22Rv1 (cell line): ENCODE data around the gene DLL1.

Experiments used
- H3K27ac ChIP-seq: fragments of 450-650 bp; 2 replicates; pipeline ENCODE4 v1.5.1; 2017
- ZFX ChIP-seq: fragments of 450-650 bp; IDR thresholded peaks from 2 replicates; pipeline ENCODE4 v1.6.1; 2017; ENCODE audit warnings: antibody characterized with exemption, borderline replicate concordance
- TF ChIP-seq, protein P1 (sequence below): fragments of 450-650 bp; IDR thresholded peaks from 2 replicates; pipeline ENCODE4 v1.5.1; 2017; ENCODE audit warnings: mild to moderate bottlenecking

DLL1 gene

DNA sequence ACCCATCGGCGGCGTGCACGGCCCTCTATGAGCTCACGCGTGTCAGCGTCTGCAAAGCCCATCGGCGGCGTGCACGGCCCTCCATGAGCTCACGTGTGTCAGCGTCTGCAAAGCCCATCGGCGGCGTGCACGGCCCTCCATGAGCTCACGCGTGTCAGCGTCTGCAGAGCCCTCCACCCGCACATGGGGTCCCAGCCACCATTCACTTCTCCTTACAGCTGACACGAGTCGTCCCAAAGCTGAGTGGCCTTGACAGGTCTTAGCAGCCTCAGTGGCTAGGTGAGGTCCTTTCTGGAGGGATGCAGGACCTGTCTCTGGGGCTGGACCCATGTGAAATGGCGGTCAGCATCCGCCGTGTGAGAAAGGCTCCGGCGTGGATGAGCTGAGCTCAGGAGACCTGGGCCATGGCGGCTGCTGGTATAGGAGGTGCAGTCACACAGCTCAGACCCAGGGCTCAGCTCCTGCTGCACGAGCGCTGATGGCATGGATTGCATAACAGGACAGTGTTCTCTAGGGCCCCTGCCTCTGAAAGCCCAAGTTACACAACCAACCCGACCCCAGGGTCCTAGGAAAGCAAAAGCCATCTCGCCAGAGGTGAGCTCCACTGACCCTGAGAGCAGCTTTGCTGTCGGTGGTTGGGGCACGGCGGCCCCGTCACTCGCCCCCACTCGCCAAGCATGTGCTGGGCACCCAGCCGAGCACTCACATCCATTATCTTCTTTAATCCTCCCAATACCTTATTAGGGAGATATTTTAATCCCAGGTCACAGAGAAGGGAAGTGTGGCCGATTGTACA is 38.9 kb downstream of the DLL1 start:
- H3K27ac ChIP-seq = no peak overlapping the region
- TF ChIP-seq, protein P1, sequence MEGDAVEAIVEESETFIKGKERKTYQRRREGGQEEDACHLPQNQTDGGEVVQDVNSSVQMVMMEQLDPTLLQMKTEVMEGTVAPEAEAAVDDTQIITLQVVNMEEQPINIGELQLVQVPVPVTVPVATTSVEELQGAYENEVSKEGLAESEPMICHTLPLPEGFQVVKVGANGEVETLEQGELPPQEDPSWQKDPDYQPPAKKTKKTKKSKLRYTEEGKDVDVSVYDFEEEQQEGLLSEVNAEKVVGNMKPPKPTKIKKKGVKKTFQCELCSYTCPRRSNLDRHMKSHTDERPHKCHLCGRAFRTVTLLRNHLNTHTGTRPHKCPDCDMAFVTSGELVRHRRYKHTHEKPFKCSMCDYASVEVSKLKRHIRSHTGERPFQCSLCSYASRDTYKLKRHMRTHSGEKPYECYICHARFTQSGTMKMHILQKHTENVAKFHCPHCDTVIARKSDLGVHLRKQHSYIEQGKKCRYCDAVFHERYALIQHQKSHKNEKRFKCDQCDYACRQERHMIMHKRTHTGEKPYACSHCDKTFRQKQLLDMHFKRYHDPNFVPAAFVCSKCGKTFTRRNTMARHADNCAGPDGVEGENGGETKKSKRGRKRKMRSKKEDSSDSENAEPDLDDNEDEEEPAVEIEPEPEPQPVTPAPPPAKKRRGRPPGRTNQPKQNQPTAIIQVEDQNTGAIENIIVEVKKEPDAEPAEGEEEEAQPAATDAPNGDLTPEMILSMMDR = no peak
- TF ChIP-seq ZFX = no peak

DNA sequence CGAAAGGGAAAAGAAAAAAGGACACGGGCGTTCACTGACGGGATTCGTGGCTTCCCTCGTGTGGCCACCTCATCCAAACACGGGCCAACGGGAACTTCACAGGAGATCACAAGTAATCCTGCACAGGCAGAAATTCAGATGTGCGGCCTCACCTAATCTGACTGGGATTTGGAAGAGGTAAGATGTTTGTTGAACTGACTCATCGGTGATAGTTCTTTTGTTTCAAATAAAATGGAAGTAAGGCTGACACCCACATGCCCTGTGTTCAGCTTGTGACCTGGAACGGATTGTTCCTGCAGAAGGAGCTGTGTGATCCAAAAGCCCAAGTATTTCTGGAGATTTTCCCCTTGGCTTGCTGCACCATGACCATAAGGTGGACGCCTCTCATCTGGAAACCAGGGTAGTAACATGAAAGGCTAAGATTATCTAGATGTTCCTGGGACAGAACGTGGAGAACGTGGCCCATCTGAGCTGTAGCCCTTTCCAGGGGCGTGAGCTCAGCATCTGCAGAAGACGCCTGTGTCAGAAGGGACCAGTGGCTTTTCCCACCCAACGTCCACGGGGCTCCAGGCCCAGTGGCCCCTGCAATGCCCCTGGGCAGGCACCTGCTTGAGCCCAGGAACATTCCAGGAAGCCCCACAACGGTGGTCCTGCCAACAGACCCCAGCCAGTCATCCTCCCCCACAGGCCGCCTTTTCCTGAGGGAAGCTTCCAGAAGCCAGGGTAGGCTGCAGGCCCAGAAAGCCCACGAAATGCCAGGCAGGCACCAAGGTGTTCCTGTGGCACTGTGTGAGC is 39.7 kb downstream of the DLL1 start:
- TF ChIP-seq ZFX = no peak
- TF ChIP-seq, protein P1 = no peak
- H3K27ac ChIP-seq = no peak overlapping the region

- H3K27ac ChIP-seq = no peak overlapping the region
- no peak for TF ChIP-seq ZFX
Measured at GRCh38 chr6:170250455-170250854, 40.4 kb downstream of the DLL1 start.

GRCh38 chr6:170249817-170250216 is 41.1 kb downstream of the DLL1 start:
- TF ChIP-seq ZFX = no peak
- TF ChIP-seq, protein P1 = no peak
- no peak overlapping the region for H3K27ac ChIP-seq

GRCh38 chr6:170248861-170249600 is 41.8 kb downstream of the DLL1 start:
- TF ChIP-seq, protein P1 = no peak
- no peak overlapping the region for H3K27ac ChIP-seq

- TF ChIP-seq, protein P1 = no peak
- no peak for TF ChIP-seq ZFX
Measured at GRCh38 chr6:170248111-170248805, 42.6 kb downstream of the DLL1 start.

GRCh38 chr6:170247178-170247701 is 43.6 kb downstream of the DLL1 start:
- H3K27ac ChIP-seq = no peak overlapping the region
- TF ChIP-seq ZFX = no peak
- TF ChIP-seq, protein P1 = no peak

More at GRCh38 chr6:170248111-170248805, 42.6 kb downstream of the DLL1 start:
- no peak overlapping the region for H3K27ac ChIP-seq
